Adrenal gland (tissue), 12 donors: ENCODE data around the gene SVBP. TPM values are rescaled to one million over a fixed set of nuclear protein-coding genes. Genes with fewer than 3 reads are reported as not detected.

Source experiments
- DNase-seq, 7 donors: peaks; one replicate each; pipeline ENCODE4 v3.0.0-alpha.2; 2019 to 2020
- H3K27ac ChIP-seq, 5 donors: fragments of 200-600 bp; sonication (generic) in 4 of 5; 1 replicate in 3 of 5; 2 replicates in 2 of 5; pipeline versions ENCODE4 v1.5.1 to v1.8.0; 2016 to 2020; ENCODE audit warnings: mild to moderate bottlenecking in 1 of 5
- H3K27me3 ChIP-seq: fragments of 200-600 bp; 2 replicates; pipeline ENCODE4 v1.8.0; 2021
- H3K36me3 ChIP-seq, 2 donors: fragments of 200-600 bp; replicated peaks in 1 of 2; 1 replicate in 1 of 2; 2 replicates in 1 of 2; pipeline versions ENCODE4 v1.5.1 to v1.8.0; 2018 to 2022
- H3K4me1 ChIP-seq, 2 donors: fragments of 200-600 bp; replicated peaks in 1 of 2; 1 replicate in 1 of 2; 2 replicates in 1 of 2; pipeline versions ENCODE4 v1.5.1 to v1.8.0; 2018 to 2021
- H3K4me3 ChIP-seq, 4 donors: fragments of 200-600 bp; sonication (generic) in 3 of 4; one replicate each; pipeline ENCODE4 v1.5.1; 2016 to 2018
- H3K9me3 ChIP-seq, 3 donors: fragments of 200-600 bp; sonication (generic) in 1 of 3; replicated peaks in 1 of 3; 1 replicate in 2 of 3; 2 replicates in 1 of 3; pipeline versions ENCODE4 v1.5.1 to v1.8.0; 2016 to 2021
- CTCF ChIP-seq, 6 experiments: fragments of 450-650 bp in 4 of 6; fragments of 200-600 bp in 2 of 6; sonication (generic) in 1 of 6; IDR thresholded peaks; 1 replicate in 5 of 6; 2 replicates in 1 of 6; pipeline versions ENCODE4 v1.5.1 to v1.8.0; 2016 to 2021; ENCODE audit warnings: antibody characterized with exemption in 6 of 6, mild to moderate bottlenecking in 2 of 6, moderate library complexity in 1 of 6
- POLR2A ChIP-seq, 2 donors: fragments of 450-650 bp; IDR thresholded peaks; one replicate each; pipeline ENCODE4 v1.6.1; 2017; ENCODE audit warnings: antibody characterized with exemption in 2 of 2, mild to moderate bottlenecking in 2 of 2, moderate library complexity in 1 of 2
- WGBS, 4 donors: extraction: QIAGEN DNeasy Blood & Tissue Kit in 2 of 4; methylation state at CpG; one replicate each; pipeline versions ENCODE4 v1.1.5 to v1.1.7; 2013 to 2017; 5-methylcytosine and 5-hydroxymethylcytosine counted together
- intact Hi-C, 2 donors: fragments of 100-400 bp; cut with DNase I; formaldehyde crosslinking; loops; one replicate each; pipeline versions ENCODE4 v1.14.1 to v1.15.0; 2022 to 2023
- polyA plus RNA-seq, 3 donors: library from polyadenylated mRNA; stranded (reverse); fragments of 200-250 nt in 2 of 3; fragments of 350-450 nt in 1 of 3; fragmentation: Illumina TruSeq in 1 of 3; extraction: RNeasy Lipid Tissue Mini Kit (QIAGEN cat#74804) in 1 of 3; gene quantifications; one replicate each; pipeline ENCODE4 v1.2.3, GENCODE V29; 2013 to 2014
- total RNA-seq, 9 donors: library from RNA; depleted of rRNA in 4 of 9; stranded (reverse); fragments of >200 nt in 4 of 9; fragments of 120-200 nt in 1 of 9; fragmentation: NEBNext Ultra II Directional in 1 of 9; extraction: Animal tissue kit (Norgen Biotek cat#: 25700) in 1 of 9; gene quantifications; one replicate each; pipeline versions ENCODE4 v1.1.0 to v1.2.4, GENCODE V29; 2013 to 2023
- donor health status: healthy with polysubstance abuse.
- donor health status: Bipolar disorder and iron deficiency.
- donor health status: DM: yes; HTN: yes; CAD: no.
- donor health status: DM: no; HTN: no; CAD: no.
- donor health status: DM: no; HTN: no; CAD: no.
- donor health status: DM: yes; HTN: yes; CAD: no.

SVBP gene
- total and polyA plus RNA-seq, 12 donors, result 4.5 to 41.3 (median 17.2) TPM

- H3K4me1 ChIP-seq, result peaks cover 21 to 47% of the 10 kb centered on the region in 2 donors
- peak; percentile 99 to 100 (median 100) for DNase-seq
Observed at GRCh38 chr1:42766741-42767509, 50.3 kb downstream of the SVBP start, which contains the start of the genes C1orf50 and P3H1. TSS of gene C1orf50 (plus strand) at chr1:42767249. CDS start at chr1:42767312, 63 bp downstream. TSS of gene P3H1 (minus strand) at chr1:42767028. CDS start at chr1:42766971, 57 bp downstream.

DNA sequence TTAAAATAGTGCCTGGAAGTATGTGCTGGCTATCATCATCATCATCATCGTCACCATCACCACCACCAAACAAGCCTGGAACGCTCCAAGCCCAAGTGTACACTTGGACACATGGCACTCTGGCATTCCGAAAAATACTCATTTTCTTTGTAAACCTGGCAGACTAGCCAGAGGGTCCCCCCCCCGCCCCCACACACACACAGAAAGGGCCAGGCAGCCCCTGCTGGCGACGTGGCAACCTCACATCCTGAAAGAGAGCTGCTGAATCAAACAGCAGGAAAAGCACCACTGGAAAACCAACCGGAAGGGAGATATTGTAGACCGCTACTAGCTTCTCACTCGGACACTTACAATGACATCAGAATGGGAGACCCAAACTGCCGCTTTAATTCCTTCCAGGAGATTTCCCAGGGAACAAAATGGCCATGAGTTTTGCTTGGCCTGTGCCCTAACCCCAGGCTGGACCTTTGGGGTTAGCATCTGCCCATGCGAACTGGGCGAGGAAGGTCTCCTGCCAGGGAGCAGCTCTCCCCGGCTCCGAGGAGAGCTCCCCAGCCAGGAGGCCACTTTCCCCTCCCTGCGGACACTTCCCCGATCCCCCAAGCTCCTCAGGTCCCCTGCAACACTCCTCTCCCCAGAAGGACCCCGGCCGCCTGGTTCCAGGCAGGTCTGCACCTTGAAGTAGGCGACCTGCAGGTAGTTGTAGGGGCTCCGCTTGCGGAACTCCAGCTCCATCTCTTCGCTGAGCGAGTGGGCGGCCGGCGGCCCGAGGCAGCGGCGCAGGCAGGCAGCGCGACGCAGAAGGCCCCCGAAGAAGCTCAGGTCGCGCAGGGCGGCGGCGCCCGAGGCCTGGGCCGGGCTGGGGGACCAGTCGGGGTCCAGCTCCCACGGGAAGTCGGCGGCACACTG, 51.1 kb downstream of the SVBP start:
- intact Hi-C loops, result no loop called here
- Histone ChIP-seq H3K4me3 (peak overlapping the region; percentile 84 to 96 (median 87)), H3K36me3 (peaks cover 0 to 11% of the 10 kb centered on the region in 2 donors), H3K9me3 (no peaks in the 10 kb centered on the region), H3K4me1 (peaks cover 21 to 42% of the 10 kb centered on the region in 2 donors), H3K27ac (peak overlapping the region; percentile 74 to 94 (median 88)), H3K27me3 (no peaks in the 10 kb centered on the region)
- TF ChIP-seq POLR2A (IDR thresholded peaks at IDR 0.05), result peak in 1 of 2 donors; percentile 57
- TF ChIP-seq CTCF (IDR thresholded peaks at IDR 0.05), result peak; percentile 23 to 67 (median 48)
- peak in 6 of 7 donors; percentile 44 to 69 (median 54) for DNase-seq
- WGBS, 4 donors, result 0 to 1% (median 0%) methylated on average over 18 to 44 of the region's 44 CpGs

More at GRCh38 chr1:42766741-42767509, 50.3 kb downstream of the SVBP start, which contains the start of the genes C1orf50 and P3H1:
- H3K9me3 ChIP-seq, result no peaks in the 10 kb centered on the region
- H3K27me3 ChIP-seq, result no peaks in the 10 kb centered on the region
- intact Hi-C loops, result no loop called here
- TF ChIP-seq POLR2A (IDR thresholded peaks at IDR 0.05) (peak; percentile 90 to 98), CTCF (IDR thresholded peaks at IDR 0.05) (no peak)
- peaks cover 0 to 2% of the 10 kb centered on the region in 2 donors for H3K36me3 ChIP-seq
- peak within 1 kb of the TSS; percentile 74 to 94 (median 88) for H3K27ac ChIP-seq
- peak within 1 kb of the TSS; percentile 84 to 96 (median 87) for H3K4me3 ChIP-seq
- WGBS, 4 donors, result 0 to 1% (median 0%) methylated on average over 22 to 82 of the region's 82 CpGs

DNA sequence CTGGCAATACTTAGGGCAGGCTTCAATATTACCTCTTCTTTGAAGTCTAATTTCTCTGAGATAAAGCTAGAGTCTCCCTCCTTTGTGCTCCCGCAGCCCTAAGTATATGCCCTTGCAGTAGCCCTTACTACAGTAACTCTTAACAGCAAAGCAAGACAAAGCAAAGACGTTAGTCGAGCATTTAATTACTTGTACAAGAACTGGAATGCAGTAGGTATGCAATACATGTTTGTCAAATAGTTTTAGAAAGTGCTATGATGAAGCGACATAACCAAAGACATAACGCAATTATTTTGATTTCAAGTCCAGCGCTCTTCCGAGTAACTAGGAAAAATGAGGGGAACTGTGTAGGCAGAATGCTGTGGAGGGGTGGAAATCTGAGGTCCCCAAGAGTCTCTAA, 51.9 kb downstream of the SVBP start:
- peak overlapping the region in 2 of 4 donors; percentile 89 to 96 for H3K4me3 ChIP-seq
- no peak for DNase-seq
- WGBS, 4 donors, result 18 to 26% (median 21%) methylated on average over 7 of the region's 7 CpGs
- no peaks in the 10 kb centered on the region for H3K9me3 ChIP-seq
- H3K27ac ChIP-seq, result peak overlapping the region in 3 of 5 donors; percentile 87 to 94 (median 88)
- intact Hi-C loops, result no loop called here
- H3K36me3 ChIP-seq, result peaks cover 0 to 17% of the 10 kb centered on the region in 2 donors
- TF ChIP-seq CTCF (IDR thresholded peaks at IDR 0.05) (no peak), POLR2A (IDR thresholded peaks at IDR 0.05) (no peak)
- no peaks in the 10 kb centered on the region for H3K27me3 ChIP-seq
- peaks cover 21 to 34% of the 10 kb centered on the region in 2 donors for H3K4me1 ChIP-seq

DNA sequence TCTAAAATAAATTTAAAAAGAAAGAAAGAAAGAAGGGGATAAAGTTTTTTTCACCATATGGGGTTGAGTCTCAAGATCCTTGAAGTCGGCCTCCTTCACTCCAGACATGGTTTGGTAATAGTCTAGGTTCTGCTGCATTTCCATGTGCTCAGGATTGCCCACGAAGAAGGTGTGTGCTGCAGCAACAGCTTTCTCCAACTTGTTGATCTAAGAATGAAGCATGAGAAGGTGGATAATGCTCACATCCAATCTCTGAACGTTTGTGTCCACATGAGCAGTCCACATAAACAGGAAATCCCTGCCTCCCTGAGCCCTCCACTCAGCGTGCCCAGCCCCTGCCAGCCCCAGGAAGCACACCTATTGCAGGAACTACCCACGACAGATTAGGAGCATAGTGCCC, 54.9 kb downstream of the SVBP start:
- Histone ChIP-seq H3K9me3 (no peaks in the 10 kb centered on the region), H3K27me3 (no peaks in the 10 kb centered on the region), H3K4me3 (no peak overlapping the region), H3K4me1 (peaks cover 11 to 17% of the 10 kb centered on the region in 2 donors), H3K36me3 (peaks cover 0 to 46% of the 10 kb centered on the region in 2 donors), H3K27ac (no peak overlapping the region)
- no peak for DNase-seq
- 68 to 78% (median 73%) methylated on average over 5 of the region's 5 CpGs for WGBS, 4 donors
- TF ChIP-seq CTCF (IDR thresholded peaks at IDR 0.05) (no peak), POLR2A (IDR thresholded peaks at IDR 0.05) (no peak)
- intact Hi-C loops, result no loop called here
